Activated T-helper 1 cell treated with anti-CD3 and anti-CD28 coated beads, Interleukin-2, amount 50 U/mL, for 16 hours (primary cell): Measurements from ENCODE around the gene PRODH2.
"Not testable (repeated sequence)": the region's sequence is repeated elsewhere in the genome, so short reads cannot be mapped to it uniquely, and the experiment has no call there.

Source experiments
- DNase-seq, 2 donors: peaks; one replicate each; pipeline ENCODE4 v3.0.0-alpha.2; 2020; ENCODE audit warnings: low read depth in 1 of 2, low spot score in 1 of 2

PRODH2 gene

DNA sequence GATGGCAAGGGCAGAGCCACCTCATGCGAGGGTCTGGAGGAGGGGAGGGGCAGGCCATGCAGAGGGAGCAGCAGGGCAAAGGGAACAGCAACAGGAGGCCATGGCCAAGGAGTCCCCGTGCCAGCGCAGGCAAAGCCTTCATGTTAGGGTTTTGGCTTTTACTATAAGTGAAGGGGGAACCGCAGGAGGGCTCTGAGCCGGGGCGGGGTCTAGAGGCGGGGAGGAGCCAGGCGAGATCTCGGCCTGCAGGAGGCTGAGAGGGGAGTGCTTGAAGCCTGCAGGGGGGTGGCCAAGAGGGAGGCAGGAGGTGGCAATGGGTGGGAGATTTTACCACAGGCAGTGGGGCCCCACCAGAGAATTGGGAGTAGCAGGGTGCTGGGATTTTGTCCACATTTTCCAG is 31.0 kb downstream of the PRODH2 start:
- DNase-seq: no peak

DNA sequence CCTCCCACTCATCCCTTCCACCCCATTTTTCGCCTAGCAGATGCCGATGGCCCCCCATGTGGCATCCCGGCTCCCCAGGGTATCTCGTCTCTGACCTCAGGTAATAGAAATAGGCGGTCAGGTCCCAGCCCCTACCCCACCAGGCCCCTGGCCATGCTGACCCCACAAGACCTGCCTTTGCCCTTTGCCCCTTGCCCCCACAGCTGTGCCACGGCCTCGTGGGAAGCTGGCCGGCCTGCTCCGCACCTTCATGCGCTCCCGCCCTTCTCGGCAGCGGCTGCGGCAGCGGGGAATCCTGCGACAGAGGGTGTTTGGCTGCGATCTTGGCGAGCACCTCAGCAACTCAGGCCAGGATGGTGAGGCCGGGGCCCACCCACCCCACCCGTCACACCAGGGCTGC is 31.9 kb downstream of the PRODH2 start:
- no peak for DNase-seq

DNA sequence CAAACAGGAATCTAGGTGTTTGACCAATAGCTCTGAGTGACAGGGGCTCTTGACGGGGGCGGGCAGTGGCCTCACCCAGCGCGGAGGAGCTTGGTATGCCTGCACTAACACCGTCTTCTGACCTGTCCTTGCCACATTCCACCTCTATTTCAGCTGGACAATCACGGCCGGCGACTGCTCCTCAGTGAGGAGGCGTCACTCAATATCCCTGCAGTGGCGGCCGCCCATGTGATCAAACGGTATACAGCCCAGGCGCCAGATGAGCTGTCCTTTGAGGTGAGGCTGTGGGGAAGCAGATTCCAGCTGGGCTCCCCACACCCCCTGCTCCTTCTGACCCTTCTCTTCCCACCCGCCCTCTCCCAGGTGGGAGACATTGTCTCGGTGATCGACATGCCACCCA is 32.6 kb downstream of the PRODH2 start:
- no peak for DNase-seq

DNA sequence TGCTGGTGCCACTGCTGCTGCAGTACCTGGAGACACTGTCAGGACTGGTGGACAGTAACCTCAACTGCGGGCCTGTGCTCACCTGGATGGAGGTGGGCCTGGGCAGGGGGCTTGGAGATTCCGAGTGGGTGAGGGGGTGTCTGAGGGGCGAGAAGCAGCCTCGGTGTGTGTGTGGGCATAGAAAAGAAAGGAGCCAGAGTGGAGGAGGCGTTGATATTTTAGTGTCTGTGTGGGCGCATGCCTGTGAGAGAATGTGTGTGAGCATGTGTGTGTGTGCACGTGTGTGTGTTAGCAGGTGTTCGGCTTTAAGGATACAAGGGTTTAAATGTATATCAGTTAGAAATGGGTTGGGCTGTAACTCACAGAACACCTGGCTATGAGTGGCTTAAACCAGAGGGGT is 33.6 kb downstream of the PRODH2 start:
- DNase-seq: no peak

DNA sequence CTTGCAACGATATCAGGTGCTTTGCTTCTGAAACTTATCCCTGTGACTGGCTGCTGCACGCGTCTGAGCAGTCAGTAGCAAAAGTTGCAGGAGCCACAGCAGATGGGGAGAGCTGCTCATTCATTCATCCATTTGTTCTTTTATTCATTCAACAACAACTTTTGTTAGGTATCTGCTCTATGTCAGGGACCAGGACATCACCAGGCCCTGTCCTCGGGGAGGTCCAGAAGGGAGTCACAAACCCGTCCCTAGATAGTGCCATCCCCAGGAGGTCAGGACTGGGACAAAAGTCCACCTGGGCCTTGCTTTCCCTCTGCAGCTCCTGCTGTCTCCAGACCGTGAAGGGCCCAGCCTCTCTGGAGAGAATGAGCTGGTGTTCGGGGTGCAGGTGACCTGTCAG is 34.7 kb downstream of the PRODH2 start:
- no peak for DNase-seq

DNA sequence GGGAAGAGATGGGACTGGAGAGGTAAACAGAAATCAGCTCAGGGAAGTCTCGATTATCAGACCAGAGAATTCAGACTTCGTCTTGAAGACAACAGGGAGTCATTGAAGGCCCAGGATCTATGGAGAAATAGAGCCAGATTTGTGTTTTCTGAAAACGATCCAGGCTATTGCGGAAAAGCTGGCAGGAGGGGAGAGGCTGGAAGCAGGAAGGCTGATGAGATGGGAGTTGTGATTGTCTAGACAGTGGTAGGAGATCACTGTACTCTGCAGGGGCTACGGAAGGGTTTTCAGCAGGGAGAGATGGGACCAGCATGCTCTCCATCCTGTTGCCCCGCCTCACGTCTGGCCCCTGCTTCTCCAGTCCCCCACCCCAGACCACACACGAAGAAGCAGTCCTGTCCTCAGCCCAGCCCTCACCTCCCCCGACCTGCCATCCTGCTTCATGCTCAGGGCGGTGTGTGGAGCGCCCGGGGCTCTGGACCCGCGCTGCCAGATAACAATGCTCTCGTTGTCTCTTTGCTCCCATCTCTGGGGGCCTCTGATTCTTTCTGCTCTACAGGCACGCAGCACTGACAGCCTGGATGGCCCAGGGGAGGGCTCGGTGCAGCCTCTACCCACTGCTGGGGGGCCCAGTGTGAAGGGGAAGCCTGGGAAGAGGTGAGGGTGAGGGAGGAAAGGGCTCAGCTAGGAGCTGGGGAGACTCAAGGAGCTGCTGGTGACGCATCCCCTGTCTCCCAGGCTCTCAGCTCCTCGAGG is 35.4 kb downstream of the PRODH2 start:
- DNase-seq: no peak

DNA sequence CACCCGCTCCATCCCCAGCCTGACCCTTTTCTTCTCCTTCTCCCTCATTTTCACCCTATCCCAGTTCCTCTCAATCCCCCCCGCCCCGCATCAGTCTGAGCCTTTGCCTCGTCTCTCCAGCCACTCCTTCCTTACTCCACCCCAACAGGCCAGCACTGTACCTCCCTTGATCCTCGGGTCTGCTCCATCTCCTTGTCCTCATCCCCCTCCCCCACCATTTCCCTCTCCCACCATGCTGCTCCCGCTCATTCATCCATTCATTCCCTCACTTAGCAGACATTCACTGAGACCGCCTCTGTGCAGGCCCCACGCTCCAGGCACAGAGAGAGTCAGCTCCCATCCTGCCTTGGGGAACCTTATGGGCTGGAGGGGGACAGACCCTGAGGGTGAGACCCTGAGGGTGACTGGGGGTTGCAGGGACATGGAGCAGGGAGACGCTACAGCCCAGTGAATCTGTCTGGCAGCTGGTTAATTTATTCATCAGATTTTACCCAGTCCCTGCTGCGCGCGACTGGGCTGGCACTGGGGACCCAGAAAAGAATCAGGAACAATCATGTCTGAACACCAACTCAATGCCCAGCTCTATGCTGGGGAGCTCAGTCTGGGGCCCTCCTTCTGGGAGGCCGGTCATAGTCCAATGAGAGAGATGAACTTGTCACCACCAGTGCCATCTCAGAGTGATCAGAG is 36.4 kb downstream of the PRODH2 start:
- no peak for DNase-seq

DNA sequence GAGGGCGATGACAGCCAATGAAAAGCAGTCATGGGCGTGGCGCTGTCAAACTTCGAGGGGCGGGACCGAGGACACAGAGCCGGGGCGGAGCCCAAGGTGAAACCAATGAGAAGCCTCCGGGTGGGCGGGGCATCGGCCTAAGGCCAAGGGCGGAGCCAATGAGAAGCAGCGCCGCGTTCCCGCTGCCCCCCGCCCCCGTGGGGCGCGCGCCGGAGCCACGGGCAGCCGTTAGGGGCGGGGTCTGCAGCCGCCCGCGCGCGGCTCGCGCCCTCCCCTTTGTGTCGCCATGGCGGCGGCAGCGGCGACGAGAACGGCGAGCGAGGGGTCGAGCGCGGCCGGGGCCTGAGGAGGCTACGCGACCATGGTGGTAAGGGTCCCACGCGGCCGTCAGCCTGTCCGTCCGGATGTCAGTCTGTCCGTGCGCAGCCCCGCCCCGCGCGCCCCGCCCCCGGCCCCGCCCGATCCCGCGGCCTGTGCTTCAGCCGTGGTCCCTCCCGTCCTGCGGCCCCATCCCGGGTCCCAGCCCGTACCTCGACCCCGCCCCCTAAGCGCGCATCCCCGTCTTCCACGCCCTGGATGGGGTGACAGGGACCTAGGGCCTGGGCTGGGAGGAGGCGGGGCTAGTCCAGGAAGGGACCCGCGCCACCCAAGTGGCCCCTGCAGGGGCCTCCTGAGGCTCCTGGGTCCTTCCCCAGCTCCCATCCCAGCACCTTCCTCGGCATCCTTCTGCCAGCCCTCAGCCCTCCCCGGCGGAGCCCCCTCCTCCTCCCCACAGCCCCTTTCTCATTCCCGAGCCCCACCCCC is 37.1 kb downstream of the PRODH2 start, which contains the start of gene ARHGAP33:
Gene ARHGAP33, plus strand, starts transcription at position 267 of the 804 bp plus-strand sequence. Its CDS starts 95 bp downstream, at position 362.
- DNase-seq: peak; percentile 95 to 96

DNA sequence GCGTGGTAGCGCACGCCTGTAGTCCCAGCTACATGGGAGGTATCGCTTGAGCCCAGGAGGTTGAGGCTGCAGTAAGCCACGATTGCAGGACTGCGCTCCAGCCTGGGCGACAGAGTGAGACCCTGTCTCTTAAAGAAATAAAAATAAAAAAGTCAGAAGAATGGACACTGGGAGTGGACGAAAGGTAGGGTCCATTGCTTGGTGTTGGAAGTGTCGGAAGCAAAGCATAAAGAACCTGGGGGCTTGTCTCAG is 37.7 kb downstream of the PRODH2 start:
- DNase-seq: no peak

DNA sequence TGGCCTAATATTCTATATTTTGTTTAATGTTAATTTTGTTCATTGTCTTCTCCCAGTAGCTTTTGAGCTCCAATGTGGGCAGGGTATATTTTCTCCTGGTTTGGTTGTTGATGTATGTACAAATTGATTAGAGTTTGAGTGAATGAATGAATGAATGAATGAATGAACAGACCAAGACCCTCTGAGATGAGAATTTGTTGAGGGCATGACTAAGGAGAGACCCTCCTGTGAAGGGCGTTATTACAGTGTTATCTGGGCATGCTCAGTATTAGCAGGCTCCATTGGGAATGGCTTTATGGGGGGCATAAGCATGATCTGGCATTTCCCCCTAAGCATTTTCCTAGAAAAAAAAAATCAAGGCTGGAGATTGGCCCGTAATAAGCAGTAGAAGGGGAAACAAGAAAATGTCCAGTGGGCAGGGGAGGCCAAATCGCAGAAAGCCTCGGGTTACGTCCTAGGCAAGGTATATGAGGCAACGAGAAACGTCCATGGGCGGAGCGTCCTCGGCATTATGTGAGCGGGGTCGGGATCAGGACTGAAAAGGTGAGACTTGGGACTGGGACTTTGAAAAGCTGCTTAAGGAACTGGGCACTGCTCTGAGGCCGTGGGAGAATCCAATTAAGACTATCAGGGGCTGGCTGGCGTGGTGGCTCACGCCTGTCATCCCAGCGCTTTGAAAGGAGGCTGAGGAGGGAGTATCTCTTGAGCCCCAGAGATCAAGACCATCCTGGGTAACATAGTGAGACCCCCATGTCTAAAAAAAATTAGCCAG is 38.2 kb downstream of the PRODH2 start:
- DNase-seq: no peak

DNA sequence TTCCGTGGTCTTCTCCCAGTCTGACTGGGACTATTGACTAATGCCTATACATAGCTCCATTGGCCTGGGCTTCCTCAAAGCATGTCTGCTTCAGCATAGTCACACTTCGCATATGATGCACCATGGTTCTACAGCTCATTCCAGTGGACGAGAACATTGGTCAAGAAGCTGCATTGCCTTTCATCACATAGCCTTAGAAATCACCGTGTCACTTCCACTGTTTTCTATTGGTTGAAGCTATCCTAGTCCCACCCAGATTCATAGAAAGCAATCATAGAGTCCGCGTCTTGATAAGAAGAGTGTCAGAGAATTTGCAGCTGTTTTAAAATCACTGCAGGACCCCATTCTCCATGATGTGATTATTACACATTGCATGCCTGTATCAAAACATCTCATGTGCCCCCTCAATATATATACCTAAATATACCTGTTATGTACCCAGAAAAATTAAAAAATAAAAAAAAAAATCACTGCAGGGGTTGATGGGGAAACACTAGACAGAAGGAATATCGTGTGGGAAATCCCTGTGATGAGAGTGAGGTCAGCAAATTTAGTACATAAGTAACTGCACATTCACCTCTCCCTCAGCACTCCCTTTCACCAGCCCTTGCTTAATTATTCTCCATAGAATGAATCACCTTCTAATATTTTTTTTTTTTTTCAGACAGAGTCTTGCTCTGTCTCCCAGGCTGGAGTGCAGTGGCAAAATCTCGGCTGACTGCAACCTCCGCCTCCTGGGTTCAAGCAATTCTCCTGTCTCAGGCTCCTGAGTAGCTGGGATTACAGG is 39.4 kb downstream of the PRODH2 start:
- no peak for DNase-seq

DNA sequence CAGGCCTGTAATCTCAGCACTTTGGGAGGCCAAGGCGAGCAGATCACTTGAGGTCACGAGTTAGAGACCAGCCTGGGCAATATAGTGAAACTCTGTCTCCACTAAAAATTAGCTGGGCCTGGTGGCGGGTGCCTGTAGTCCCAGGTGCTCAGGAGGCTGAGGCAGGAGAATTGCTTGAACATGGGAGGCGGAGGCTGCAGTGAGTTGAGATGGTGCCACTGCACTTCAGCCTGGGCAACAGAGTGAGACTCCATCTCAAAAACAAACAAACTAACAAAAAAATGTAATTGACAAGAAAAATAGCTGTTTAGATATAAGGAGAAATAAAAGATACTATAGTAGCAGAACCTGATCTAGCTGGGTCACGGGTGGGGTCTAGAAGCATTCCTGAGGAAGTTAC is 40.3 kb downstream of the PRODH2 start:
- DNase-seq: not testable (repeated sequence)

DNA sequence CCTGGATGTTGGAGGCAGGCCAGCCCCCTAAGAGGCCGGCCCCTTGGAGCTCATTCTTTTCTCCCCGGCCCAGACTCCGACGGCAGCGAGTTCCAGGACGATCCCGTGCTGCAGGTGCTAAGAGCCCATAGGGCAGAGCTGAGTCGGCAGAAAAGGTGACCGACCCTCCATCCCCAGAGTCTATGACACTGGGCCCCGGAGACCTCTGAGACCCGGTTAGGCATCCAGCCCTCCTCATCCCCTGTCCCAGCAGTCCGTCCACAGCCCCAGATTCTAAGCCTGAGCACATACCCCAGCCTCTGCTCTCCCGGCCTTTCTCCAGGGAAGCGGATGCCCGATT is 44.6 kb downstream of the PRODH2 start:
- DNase-seq: no peak

DNA sequence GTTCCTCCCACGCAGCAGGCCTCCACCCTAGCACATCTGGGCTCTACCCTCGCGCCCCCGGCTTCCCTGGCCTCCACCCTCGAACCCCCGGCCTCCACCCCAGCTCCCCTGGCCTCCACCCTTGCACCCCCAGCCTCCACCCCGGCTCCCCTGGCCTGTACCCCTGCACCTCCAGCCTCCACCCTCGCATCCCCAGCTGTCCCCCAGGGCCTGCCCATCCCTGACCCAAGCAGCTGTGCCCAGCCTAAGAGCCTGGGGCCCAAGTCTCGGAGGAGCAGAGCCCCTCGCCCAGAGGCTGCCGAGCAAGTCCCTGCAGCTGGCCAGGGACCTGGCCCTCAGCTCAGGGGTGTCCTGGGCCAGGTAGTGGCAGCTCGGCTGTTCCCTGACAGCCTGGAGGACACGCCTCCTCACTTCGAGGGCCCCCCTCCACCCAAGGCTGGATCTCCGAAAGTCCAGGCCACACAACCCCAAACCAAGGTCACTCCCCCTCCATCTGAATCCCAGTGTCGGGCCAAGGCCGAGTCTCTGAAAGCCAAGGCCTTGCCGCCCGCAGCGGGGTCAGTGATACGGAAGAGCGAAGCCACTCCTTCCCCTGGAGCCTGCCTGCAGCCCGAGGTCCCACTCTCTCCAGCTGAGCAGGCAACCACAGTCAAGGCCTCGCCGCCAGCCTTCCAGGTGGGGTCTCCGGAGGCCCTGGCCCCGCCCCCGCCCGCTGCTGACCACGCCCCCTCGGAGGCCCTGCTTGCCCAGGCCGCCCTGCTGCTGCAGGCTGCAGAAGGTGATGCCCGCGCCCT is 45.2 kb downstream of the PRODH2 start:
- no peak for DNase-seq

DNA sequence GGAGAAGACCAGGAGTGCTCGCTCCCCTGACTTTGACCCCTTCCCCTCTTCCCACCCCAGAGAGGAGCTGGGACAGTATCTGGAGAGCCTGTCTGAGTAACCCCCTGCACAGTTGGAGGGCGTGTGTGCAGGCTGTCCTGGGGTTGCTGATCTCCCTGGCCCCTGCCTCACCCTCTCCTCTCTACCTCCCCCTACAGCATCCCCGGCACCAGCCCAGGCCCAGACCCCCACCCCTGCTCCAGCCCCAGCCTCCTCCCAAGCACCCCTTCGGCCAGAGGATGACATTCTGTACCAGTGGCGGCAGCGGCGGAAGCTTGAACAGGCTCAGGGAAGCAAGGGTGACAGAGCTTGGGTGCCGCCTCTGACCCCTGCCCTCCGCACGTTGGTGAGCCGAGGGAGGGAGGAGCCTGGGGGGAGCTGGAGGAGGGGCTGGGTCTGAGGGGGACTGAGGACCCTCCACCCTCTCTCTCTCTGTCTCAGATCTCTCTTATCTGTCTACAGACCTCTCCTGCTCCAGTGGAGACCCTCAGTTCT is 46.0 kb downstream of the PRODH2 start:
- DNase-seq: no peak

DNA sequence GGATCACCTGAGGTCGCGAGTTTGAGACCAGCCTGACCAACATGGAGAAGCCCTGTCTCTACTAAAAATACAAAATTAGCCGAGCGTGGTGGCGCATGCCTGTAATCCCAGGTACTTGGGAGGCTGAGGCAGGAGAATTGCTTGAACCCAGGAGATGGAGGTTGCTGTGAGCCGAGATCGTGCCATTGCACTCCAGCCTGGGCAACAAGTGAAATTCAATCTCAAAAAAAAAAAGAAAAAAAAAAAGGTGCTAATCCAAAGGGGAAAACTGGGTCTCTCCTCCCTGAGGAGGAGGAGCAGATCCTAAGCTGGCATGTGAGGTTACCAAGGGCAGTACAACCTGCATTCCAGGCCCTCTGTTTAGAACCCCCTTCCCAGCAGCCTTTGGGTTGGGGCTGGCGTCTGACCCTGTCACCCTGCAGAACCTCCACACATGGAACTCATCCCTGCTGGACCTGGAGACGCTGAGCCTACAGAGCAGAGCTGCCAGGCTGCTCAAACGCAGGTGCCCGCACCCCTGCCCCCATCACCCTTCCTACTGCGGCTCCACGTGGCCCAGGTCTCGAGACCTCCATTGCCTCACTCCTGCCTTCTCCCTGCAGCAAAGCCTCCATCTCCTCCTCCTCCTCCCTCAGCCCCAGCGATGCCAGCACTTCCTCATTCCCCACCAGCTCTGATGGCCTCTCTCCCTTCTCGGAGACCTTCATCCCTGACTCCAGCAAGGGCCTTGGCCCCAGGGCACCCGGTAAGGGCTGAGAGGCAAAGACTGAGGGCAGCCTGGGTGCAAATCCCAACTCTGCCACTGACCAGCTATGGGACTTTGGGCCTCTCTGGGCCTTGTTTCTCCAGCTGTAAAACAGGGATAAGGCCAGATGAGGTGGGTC is 48.0 kb downstream of the PRODH2 start:
- DNase-seq: no peak

DNA sequence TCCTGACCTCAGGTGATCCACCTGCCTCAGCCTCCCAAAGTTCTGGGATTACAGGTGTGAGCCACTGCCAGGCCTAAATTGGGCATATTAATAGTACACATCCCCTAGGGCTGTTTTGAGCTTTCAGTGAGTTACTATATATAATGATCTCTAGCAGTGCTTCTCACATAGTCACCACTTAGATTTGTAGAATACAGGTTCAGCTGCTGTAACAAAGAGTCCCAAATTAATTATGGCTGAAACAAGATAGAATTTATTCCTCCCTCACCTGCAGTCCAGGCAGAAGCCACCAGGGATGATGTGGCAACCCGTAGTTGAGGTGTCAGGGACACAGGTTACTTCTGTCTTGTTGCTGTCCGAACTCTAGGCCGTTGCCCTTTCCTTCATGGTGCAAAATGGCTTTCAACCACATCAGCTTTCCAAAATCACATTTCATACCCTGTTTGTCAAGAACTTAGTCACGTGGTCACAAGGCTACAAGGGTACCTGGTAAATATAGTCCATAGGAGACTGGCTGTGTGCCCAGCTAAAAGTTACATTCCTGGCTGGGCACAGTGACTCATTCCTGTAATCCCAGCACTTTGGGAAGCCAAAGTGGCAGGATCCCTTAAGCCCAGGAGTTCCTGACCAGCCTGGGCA is 51.8 kb downstream of the PRODH2 start:
- DNase-seq: no peak

DNA sequence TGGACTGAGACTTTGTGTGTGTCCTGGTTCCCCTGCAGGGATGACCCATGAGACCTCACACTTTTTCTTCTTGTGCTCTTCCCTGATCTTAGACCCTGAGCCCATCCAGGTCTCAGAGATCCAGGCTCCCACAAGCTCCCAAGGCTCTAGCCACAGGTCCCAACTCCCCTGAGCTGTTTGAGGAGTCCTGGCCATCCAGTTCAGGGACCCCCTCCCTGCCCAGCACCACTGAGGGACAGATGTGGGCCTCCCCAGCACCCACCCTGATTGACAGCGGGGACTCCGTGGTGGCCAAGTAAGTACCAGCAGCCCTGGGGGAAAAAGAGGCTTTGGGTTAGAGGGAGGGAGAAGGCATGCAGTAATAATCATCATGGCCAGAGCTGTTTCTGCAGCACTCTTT is 52.9 kb downstream of the PRODH2 start:
- no peak for DNase-seq
